Dedifferentiated amniotic fluid mesenchymal stem cell (primary cell): ENCODE measurements around the gene APOD.
"Not testable (repeated sequence)": the region's sequence is repeated elsewhere in the genome, so short reads cannot be mapped to it uniquely, and the experiment has no call there.

Source experiments
- DNase-seq: peaks from one replicate; pipeline ENCODE4 v3.0.0-alpha.2; 2016; ENCODE audit errors: extremely low spot score

APOD gene

DNA sequence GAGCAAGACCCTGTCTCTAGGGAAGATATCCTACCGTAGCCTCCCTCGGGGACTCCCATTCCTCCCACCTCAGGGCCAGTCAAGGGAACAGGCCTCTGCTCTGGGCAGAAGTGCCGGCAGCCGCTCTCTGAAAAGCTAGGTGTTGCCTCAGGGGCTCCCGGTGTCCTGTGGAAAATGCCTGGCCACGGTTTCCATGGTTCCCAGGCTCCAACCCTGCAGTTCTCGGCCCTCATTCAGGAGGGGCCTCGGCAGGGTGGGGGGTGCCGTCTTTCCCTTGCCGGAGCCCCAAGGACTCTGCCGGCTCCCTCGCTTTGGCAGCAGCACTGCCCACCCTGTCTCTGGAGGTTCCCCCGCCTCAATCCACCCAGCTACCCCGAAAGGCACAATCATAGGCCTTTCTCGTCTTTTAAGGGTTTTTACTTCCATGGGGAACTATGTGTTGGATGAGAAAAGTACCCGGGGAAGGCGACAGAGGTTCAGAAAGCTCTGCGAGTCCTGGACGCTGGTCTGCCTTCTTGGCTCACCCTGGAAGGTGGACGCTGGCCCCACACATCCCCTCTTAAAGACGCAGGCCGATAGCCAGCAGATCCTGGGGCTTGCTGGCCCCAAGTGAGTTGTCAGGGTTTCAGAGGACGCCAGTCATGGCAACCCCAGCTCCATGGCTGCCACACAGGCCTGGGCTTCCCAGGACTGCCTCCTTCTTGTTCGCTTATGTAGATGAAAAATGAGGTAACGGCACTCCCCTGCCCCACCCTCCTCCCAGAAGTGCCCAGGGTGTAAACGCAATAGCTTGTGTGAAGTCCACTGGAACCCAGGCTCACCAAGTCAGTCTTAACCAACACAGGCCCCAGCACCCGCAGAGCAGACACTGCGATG, 34.3 kb upstream of the APOD start:
- not testable (repeated sequence) for DNase-seq

DNA sequence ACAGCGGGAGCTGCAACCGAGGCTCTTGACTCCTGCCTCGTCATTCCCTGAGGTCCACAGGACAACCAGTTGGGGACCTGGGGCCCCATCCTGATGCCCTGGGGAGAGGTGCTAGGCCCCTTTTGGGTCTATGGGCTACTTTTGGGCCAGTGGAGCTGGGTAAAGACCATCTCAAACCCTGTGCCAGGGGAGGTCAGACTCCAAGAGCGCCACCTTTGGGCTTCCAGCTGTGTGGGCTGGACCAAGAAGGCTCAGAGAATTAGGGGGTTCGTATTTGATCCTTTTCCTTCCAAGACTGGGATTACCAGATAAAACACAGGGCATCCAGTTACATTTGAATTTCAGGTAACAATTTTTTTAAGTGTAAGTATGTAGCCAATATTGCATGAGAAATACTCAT, 33.4 kb upstream of the APOD start:
- not testable (repeated sequence) for DNase-seq

DNA sequence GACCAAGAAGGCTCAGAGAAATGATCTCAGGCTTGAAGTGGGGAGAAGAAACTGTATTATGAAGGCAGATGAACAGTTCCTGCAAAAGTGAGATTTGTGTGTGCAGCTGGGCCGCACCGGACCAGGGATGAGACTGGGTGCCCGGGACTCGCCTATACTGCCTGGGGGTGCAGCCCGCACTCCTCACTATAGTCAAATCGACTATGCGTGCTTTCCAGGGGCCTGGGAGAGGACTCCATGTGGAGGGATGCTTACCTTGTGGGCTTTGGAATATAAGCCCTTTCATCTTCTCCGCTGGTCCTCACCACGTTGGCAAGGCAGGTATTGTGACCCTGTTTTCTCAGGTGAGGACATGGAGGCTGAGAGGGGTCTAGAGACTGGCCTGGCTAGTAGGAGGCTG, 32.9 kb upstream of the APOD start:
- DNase-seq: no peak

- DNase-seq: not testable (repeated sequence)
Measured at GRCh38 chr3:195615952-195616537, 32.3 kb upstream of the APOD start.

GRCh38 chr3:195614672-195615504, 31.1 kb upstream of the APOD start:
- DNase-seq: not testable (repeated sequence)

GRCh38 chr3:195613468-195614069, 29.8 kb upstream of the APOD start:
- peak; percentile 28 for DNase-seq

GRCh38 chr3:195612075-195612800, 28.5 kb upstream of the APOD start:
- no peak for DNase-seq

- DNase-seq: no peak
Measured at GRCh38 chr3:195609229-195609628, 25.5 kb upstream of the APOD start.

DNA sequence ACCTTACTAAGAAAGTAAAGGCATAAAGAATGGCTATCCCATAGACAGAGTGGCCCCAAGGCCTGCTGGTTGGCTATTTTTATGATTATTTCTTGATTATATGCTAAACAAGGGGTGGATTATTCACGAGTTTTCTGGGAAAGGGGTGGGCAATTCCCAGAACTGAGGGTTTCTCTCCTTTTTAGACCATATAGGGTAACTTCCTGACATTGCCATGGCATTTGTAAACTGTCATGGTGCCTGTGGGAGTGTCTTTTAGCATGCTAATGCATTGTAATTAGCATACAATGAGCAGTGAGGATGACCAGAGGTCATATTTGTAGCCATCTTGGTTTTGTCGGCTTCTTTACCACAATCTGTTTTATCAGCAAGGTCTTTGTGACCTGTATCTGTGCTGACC, 18.0 kb upstream of the APOD start:
- DNase-seq: not testable (repeated sequence)

DNA sequence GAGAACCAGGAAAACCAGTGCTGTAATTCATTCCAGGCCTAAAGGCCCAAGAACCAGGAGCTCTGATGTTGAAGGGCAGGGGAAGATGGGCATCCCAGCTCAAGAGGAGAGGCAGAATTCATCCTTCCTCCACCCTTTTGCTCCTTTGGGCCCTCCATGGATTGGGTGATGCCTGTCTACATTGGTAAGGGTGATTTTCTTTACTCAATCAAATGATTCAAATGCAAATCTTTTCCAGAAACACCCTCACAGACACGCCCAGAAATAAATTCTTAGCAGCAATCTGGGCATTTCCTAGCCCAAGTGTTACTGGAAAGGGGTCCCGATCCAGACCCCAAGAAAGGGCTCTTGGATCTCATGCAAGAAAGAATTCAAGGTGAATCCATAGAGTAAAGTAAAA, 17.6 kb upstream of the APOD start:
- no peak for DNase-seq

GRCh38 chr3:195599926-195600325, 16.2 kb upstream of the APOD start:
- not testable (repeated sequence) for DNase-seq

- DNase-seq: not testable (repeated sequence)
Measured at GRCh38 chr3:195599516-195599915, 15.8 kb upstream of the APOD start.

GRCh38 chr3:195597848-195598247, 14.1 kb upstream of the APOD start:
- DNase-seq: no peak

DNA sequence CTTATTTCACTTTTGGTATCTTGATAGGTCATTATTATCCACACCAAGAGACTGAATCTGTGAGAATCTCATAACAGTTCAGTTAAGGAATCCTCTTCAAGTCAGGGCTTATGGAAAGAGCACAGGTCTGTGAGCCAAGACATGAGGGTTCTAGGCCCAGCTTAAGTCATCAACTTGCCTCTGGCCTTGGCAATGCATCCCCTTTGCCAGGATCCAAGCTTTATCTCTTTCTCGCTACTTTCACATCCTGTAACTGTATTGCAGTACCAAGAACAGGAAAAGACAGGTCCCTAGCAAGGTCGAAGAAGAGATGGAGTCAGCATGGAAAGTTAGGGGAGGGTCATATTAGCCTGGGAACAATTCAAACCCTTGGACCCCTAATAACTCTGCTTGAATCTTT, 13.5 kb upstream of the APOD start:
- no peak for DNase-seq

DNA sequence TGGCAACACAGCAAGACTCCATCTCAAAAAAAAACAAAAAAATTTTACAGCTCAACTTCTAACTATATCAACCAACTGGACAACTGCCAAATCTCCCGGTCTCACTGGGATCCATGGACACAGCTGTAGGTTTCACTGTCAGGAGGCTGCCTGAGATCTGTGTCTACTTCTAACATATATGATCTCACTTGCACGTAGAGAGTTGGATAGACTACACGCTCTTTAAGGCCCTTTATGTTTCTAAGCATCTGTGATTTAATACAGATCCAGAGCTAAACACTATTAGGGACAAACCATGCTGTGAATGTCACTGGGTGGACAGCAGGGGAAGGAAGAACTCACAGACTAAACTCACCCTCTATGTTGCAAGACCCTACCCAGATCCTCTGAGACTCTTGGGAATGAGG, 13.0 kb upstream of the APOD start:
- no peak for DNase-seq

GRCh38 chr3:195595785-195596531, 12.2 kb upstream of the APOD start:
- no peak for DNase-seq

DNA sequence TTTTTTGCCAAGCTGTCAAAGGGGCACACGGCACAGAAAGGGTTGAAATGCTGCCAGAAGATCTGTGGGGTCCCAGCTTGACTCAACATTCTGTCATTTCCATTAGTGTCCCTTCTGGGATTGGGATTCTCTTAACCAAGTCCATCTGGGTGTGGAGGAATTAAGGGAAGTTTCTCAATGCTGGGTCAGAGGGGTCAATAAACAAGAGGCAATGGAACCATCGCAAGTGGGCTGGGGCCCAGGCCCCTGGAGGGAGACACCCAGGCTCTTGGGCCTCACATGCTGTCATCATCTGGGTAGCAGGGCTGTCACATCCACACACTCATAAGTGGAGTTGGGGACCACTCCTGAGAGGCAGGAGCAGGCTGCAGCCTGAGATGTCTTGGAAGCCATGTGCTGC, 8.1 kb upstream of the APOD start:
- DNase-seq: no peak

DNA sequence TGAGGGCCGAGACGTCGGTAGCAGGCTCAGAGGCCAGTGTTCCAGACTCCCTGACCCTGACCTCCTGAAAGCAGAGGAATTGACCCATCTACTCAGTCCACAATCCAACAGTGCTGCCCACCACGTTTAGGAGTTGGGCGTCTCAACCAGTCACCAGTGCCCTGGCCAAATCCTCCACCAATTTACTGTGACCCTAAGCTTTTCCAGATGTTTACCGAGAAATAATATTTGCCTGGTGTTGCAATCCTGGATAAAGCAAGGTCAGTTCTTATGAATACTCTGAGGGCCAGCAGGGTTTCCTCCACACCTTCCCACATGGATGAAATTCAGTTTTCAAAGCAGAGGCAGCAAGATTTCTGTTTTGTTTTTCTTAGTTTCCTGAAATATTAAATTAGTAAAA, 7.5 kb upstream of the APOD start:
- no peak for DNase-seq

DNA sequence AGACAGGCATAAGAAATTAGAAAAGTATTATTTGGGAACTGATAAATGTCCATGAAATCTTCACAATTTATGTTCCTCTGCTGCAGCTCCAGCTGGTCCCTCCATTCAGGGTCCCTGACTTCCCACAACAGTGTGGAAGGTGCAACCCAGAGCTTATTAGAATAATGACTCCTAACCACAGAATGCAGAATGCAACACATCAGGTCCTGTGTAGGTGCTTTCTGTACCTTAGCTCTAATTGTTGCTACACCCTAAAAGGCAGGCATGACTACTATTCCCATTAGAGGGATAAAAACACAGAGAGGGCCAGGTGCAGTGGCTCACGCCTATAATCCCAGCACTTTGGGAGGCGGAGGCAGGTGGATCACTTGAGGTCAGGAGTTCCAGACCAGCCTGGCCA, 6.6 kb upstream of the APOD start:
- DNase-seq: not testable (repeated sequence)

DNA sequence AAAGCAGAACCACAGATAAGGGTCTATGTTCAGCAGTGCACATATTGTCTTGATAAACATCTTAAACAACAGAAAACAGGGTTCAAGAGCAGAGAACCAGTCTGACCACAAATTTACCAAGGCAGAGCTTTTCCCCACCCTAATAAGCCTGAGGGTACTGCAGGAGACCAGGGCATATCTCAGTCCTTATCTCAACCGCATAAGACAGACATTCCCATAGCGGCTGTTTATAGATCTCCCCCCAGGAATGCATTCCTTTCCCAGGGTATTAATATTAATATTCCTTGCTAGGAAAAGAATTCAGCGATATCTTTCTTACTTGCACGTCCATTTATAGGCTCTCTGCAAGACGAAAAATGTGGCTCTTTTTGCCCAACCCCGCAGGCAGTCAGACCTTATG, 6.1 kb upstream of the APOD start:
- not testable (repeated sequence) for DNase-seq

GRCh38 chr3:195587824-195588223, 4.1 kb upstream of the APOD start:
- no peak for DNase-seq
